Measurements from ENCODE around the gene KAZN. TPM values are rescaled to one million over a fixed set of nuclear protein-coding genes. Genes with fewer than 3 reads are reported as not detected.

The KAZN gene
- total RNA-seq, 2 experiments from 2014 or later, result 0.22 to 0.55 TPM

- ChIA-PET CTCF (no interaction called here), POLR2A (no interaction called here)
- H3K9me3 Mint-ChIP-seq, result no peaks in the 10 kb centered on the region
- H3K27ac Mint-ChIP-seq, result no peak overlapping the region
- peaks cover 1% of the 10 kb centered on the region for H3K27me3 Mint-ChIP-seq
- DNase-seq (no peak), ATAC-seq (ENCODE audit: poor library complexity) (no peak)
- TF ChIP-seq CTCF (IDR thresholded peaks at IDR 0.05), result no peak
- no peaks in the 10 kb centered on the region for H3K36me3 ChIP-seq (ENCODE audit: insufficient read depth, low read length)
- no peaks in the 10 kb centered on the region for H3K27me3 ChIP-seq (ENCODE audit: control insufficient read depth in 1 of 2, insufficient read depth in 2 of 2, low read length in 2 of 2)
- intact Hi-C loops (cut with DNase I, micrococcal nuclease), result no loop called here
- no peak overlapping the region for H3K4me3 ChIP-seq (ENCODE audit: low read length)
- no peaks in the 10 kb centered on the region for H3K9me3 ChIP-seq (ENCODE audit: control insufficient read depth in 1 of 2, insufficient read depth in 1 of 2, low read length in 2 of 2)
- H3K4me3 Mint-ChIP-seq, result no peak overlapping the region
- H3K4me1 ChIP-seq (ENCODE audit: insufficient read depth, low read length), result no peaks in the 10 kb centered on the region
- no peaks in the 10 kb centered on the region for H3K4me1 Mint-ChIP-seq (ENCODE audit: low read depth)
- H3K27ac ChIP-seq (ENCODE audit: low read depth in 1 of 2, low read length in 2 of 2), result no peak overlapping the region
- no peaks in the 10 kb centered on the region for H3K36me3 Mint-ChIP-seq (ENCODE audit: low read depth)
These were observed 52.5 kb downstream of the KAZN start for GRCh38 chr1:14650951-14651350.

- Histone ChIP-seq H3K27me3 (ENCODE audit: control insufficient read depth in 1 of 2, insufficient read depth in 2 of 2, low read length in 2 of 2) (no peaks in the 10 kb centered on the region), H3K9me3 (ENCODE audit: control insufficient read depth in 1 of 2, insufficient read depth in 1 of 2, low read length in 2 of 2) (no peaks in the 10 kb centered on the region), H3K36me3 (ENCODE audit: insufficient read depth, low read length) (no peaks in the 10 kb centered on the region), H3K27ac (ENCODE audit: low read depth in 1 of 2, low read length in 2 of 2) (no peak overlapping the region), H3K4me3 (ENCODE audit: low read length) (no peak overlapping the region), H3K4me1 (ENCODE audit: insufficient read depth, low read length) (no peaks in the 10 kb centered on the region)
- no peak overlapping the region for H3K27ac Mint-ChIP-seq
- no peaks in the 10 kb centered on the region for H3K9me3 Mint-ChIP-seq
- DNase-seq (no peak), ATAC-seq (ENCODE audit: poor library complexity) (no peak)
- no peaks in the 10 kb centered on the region for H3K4me1 Mint-ChIP-seq (ENCODE audit: low read depth)
- no peak overlapping the region for H3K4me3 Mint-ChIP-seq
- POLR2A ChIA-PET, result no interaction called here
- H3K36me3 Mint-ChIP-seq (ENCODE audit: low read depth), result no peaks in the 10 kb centered on the region
- CTCF ChIA-PET, result no interaction called here
- intact Hi-C loops (cut with DNase I, micrococcal nuclease), result no loop called here
- no peak for TF ChIP-seq CTCF (IDR thresholded peaks at IDR 0.05)
- peaks cover 13% of the 10 kb centered on the region for H3K27me3 Mint-ChIP-seq
These were observed 54.4 kb downstream of the KAZN start for GRCh38 chr1:14652840-14653239.

GRCh38 chr1:14653461-14653960, 55.0 kb downstream of the KAZN start:
- H3K4me3 ChIP-seq (ENCODE audit: low read length), result no peak overlapping the region
- no peak overlapping the region for H3K27ac ChIP-seq (ENCODE audit: low read depth in 1 of 2, low read length in 2 of 2)
- Mint-ChIP-seq H3K9me3 (no peaks in the 10 kb centered on the region), H3K36me3 (ENCODE audit: low read depth) (no peaks in the 10 kb centered on the region), H3K4me1 (ENCODE audit: low read depth) (no peaks in the 10 kb centered on the region), H3K4me3 (no peak overlapping the region), H3K27me3 (peaks cover 15% of the 10 kb centered on the region), H3K27ac (no peak overlapping the region)
- POLR2A ChIA-PET, result no interaction called here
- no peaks in the 10 kb centered on the region for H3K36me3 ChIP-seq (ENCODE audit: insufficient read depth, low read length)
- no peak for TF ChIP-seq CTCF (IDR thresholded peaks at IDR 0.05)
- intact Hi-C loops (cut with DNase I, micrococcal nuclease), result no loop called here
- DNase-seq (no peak), ATAC-seq (ENCODE audit: poor library complexity) (no peak)
- H3K9me3 ChIP-seq (ENCODE audit: control insufficient read depth in 1 of 2, insufficient read depth in 1 of 2, low read length in 2 of 2), result no peaks in the 10 kb centered on the region
- H3K27me3 ChIP-seq (ENCODE audit: control insufficient read depth in 1 of 2, insufficient read depth in 2 of 2, low read length in 2 of 2), result no peaks in the 10 kb centered on the region
- CTCF ChIA-PET, result no interaction called here
- no peaks in the 10 kb centered on the region for H3K4me1 ChIP-seq (ENCODE audit: insufficient read depth, low read length)

All from CD4-positive, alpha-beta T cell (primary cell).